ENCODE results near the gene ISM1.
"Not testable (repeated sequence)": the region's sequence is repeated elsewhere in the genome, so short reads cannot be mapped to it uniquely, and the experiment has no call there.

ISM1 gene

GRCh38 chr20:13229538-13229937 is 8.5 kb downstream of the ISM1 start:
- H3K4me3 ChIP-seq (ENCODE audit: low read depth, low read length), result no peak overlapping the region
- DNase-seq (ENCODE audit: low read depth), result no peak
- TF ChIP-seq CTCF (IDR thresholded peaks at IDR 0.05; ENCODE audit: low read depth, low read length, missing control alignments), result no peak

GRCh38 chr20:13231031-13231752 is 10.1 kb downstream of the ISM1 start:
- no peak for TF ChIP-seq CTCF (IDR thresholded peaks at IDR 0.05; ENCODE audit: low read depth, low read length, missing control alignments)
- no peak for DNase-seq (ENCODE audit: low read depth)
- no peak overlapping the region for H3K4me3 ChIP-seq (ENCODE audit: low read depth, low read length)

- DNase-seq (ENCODE audit: low read depth), result no peak
- no peak overlapping the region for H3K4me3 ChIP-seq (ENCODE audit: low read depth, low read length)
- no peak for TF ChIP-seq CTCF (IDR thresholded peaks at IDR 0.05; ENCODE audit: low read depth, low read length, missing control alignments)
Observed at GRCh38 chr20:13232999-13233398, 11.9 kb downstream of the ISM1 start.

- DNase-seq (ENCODE audit: low read depth), result no peak
- no peak for TF ChIP-seq CTCF (IDR thresholded peaks at IDR 0.05; ENCODE audit: low read depth, low read length, missing control alignments)
- no peak overlapping the region for H3K4me3 ChIP-seq (ENCODE audit: low read depth, low read length)
Observed at GRCh38 chr20:13234961-13235360, 13.9 kb downstream of the ISM1 start.

GRCh38 chr20:13236360-13236759 is 15.3 kb downstream of the ISM1 start:
- H3K4me3 ChIP-seq (ENCODE audit: low read depth, low read length); DNase-seq (ENCODE audit: low read depth): not testable (repeated sequence)

GRCh38 chr20:13236990-13237720 is 16.1 kb downstream of the ISM1 start:
- H3K4me3 ChIP-seq (ENCODE audit: low read depth, low read length), result no peak overlapping the region
- DNase-seq (ENCODE audit: low read depth), result no peak
- TF ChIP-seq CTCF (IDR thresholded peaks at IDR 0.05; ENCODE audit: low read depth, low read length, missing control alignments), result no peak

GRCh38 chr20:13238001-13238653 is 17.1 kb downstream of the ISM1 start:
- TF ChIP-seq CTCF (IDR thresholded peaks at IDR 0.05; ENCODE audit: low read depth, low read length, missing control alignments), result no peak
- no peak for DNase-seq (ENCODE audit: low read depth)
- no peak overlapping the region for H3K4me3 ChIP-seq (ENCODE audit: low read depth, low read length)

All from GM12864 (cell line).